ENCODE results near the gene MAPT.

Gene MAPT

GRCh38 chr17:46072998-46073397 is 178.6 kb downstream of the MAPT start:
- DNase-seq (ENCODE audit: low read depth, low spot score), result peak; percentile 72
- TF ChIP-seq CTCF (IDR thresholded peaks at IDR 0.05; ENCODE audit: low read depth, low read length), result no peak
- in situ Hi-C loops (cut with HindIII; ENCODE audit: low sequenced_read_pairs), result no loop called here
- H3K4me3 ChIP-seq (ENCODE audit: low read depth, low read length), result no peak overlapping the region

GRCh38 chr17:46074540-46074939 is 180.2 kb downstream of the MAPT start:
- no peak overlapping the region for H3K4me3 ChIP-seq (ENCODE audit: low read depth, low read length)
- in situ Hi-C loops (cut with HindIII; ENCODE audit: low sequenced_read_pairs), result no loop called here
- DNase-seq (ENCODE audit: low read depth, low spot score), result no peak
- TF ChIP-seq CTCF (IDR thresholded peaks at IDR 0.05; ENCODE audit: low read depth, low read length), result no peak
